ENCODE results near the gene TIPIN. TPM values are rescaled to one million over a fixed set of nuclear protein-coding genes. Genes with fewer than 3 reads are reported as not detected.
"Not testable (repeated sequence)": the region's sequence is repeated elsewhere in the genome, so short reads cannot be mapped to it uniquely, and the experiment has no call there.

Gene TIPIN
- polyA plus RNA-seq, 10 donors: 8.4 to 14.3 (median 12.0) TPM

DNA sequence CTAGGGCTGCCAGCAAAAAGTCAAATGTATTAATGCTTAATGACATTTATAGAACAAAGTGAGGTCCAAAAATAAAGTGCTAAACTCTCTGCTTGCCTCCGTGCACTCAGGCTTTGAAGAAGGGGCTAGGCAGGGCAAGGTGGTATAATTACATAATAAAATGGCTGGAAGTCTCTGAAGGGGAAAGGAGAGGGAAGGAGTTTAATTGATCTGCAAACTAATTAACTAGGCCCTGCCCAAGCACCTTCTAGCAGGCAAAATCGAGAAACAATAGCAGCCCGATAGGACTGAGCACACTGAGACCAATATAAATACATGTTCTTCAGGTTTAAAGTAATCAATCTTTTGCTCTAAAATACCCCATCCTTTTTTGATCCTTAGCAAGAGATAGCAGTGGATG, 50.1 kb downstream of the TIPIN start:
- DNase-seq: no peak

GRCh38 chr15:66304425-66304824, 52.1 kb downstream of the TIPIN start:
- not testable (repeated sequence) for DNase-seq

GRCh38 chr15:66302489-66303278, 53.8 kb downstream of the TIPIN start:
- DNase-seq: no peak

DNA sequence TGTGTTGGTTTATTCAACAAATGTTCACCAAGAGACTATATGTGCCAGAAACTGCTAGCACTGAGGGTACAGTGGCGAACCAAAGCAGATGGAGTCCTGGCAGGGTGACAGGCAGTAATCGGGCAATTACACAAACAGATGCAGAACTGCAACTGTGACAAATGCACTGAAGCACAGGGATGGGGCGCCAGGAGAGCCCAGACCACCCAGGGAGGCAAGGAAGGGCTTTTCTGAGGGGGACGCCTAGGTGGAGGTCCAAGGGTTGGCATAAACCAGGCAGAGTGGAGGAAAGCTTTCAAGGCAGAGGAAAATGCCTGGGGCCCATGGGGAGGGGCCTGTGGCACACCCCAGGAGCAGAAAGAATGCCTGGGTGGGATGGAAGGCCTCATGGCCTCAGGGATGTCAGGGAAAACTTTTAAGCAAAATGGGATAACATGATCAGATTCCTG, 57.7 kb downstream of the TIPIN start:
- DNase-seq: peak; percentile 48 to 79 (median 52)

- no peak for DNase-seq
Measured at GRCh38 chr15:66296186-66296585, 60.3 kb downstream of the TIPIN start.

- DNase-seq: no peak
Measured at GRCh38 chr15:66294932-66295235, 61.6 kb downstream of the TIPIN start.

- DNase-seq: peak in 2 of 3 donors; percentile 27 to 73
Measured at GRCh38 chr15:66294157-66294931, 62.1 kb downstream of the TIPIN start.

- DNase-seq: peak; percentile 48 to 90 (median 68)
Measured at GRCh38 chr15:66293419-66294156, 62.9 kb downstream of the TIPIN start, which contains the start of gene DIS3L. Gene DIS3L, plus strand, starts transcription at chr15:66293568. Its CDS starts 29 bp downstream, at chr15:66293597.

- DNase-seq: peak in 1 of 3 donors; percentile 25
Measured at GRCh38 chr15:66292571-66293418, 63.7 kb downstream of the TIPIN start.

- no peak for DNase-seq
Measured at GRCh38 chr15:66291816-66292570, 64.5 kb downstream of the TIPIN start.

GRCh38 chr15:66290518-66290917, 66.0 kb downstream of the TIPIN start:
- DNase-seq: no peak

- DNase-seq: no peak
Measured at GRCh38 chr15:66290007-66290406, 66.5 kb downstream of the TIPIN start.

GRCh38 chr15:66288551-66289185, 67.8 kb downstream of the TIPIN start:
- DNase-seq: peak in 2 of 3 donors; percentile 71 to 74

GRCh38 chr15:66288093-66288492, 68.4 kb downstream of the TIPIN start:
- DNase-seq: no peak

DNA sequence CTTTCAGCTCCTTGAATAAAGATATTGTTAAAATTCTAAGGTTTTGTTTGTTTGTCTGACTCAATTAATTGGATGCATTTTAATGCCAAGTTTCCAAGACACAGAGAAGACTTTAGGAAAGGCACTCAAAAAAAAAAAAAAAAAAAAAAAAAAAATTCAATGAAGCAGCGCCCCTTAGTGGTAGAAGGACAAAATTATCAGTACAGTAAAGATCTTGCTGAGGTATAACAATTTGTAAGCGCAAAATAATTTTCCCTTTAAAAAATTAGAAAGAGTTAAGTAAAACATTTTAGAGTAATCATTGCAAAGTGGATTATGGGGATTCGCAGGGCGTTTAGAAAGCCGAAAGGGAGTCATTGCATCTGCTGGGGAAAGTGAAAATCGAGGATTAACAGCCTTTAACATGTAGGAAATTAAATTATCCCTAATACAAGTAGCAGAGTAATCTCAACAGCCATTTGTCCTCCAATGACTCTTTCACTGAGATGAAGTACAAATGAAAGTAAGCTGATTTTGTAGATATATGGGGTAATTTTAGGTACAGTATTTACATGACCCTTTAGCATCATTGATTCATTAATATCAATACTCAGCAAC, 68.9 kb downstream of the TIPIN start:
- peak in 2 of 3 donors; percentile 40 to 55 for DNase-seq

All from muscle of back (tissue), 11 donors.